K562 (cell line): ENCODE results near the gene RASGEF1C. TPM values are rescaled to one million over a fixed set of nuclear protein-coding genes. Genes with fewer than 3 reads are reported as not detected.

Source experiments
- BMI1 ChIP-seq: fragments of 150-350 bp; IDR thresholded peaks from 2 replicates; pipeline ENCODE4 v1.6.1; 2014; ENCODE audit warnings: low read length
- CBX8 ChIP-seq: fragments of 200-600 bp; sonication (generic); IDR thresholded peaks from 2 replicates; pipeline ENCODE4 v1.6.1; 2012; ENCODE audit warnings: borderline replicate concordance, mixed run types, low read depth, mild to moderate bottlenecking, moderate library complexity, mixed read lengths, low read length, control low read depth, inconsistent platforms; ENCODE audit not compliant: poor library complexity, severe bottlenecking; ENCODE audit errors: extremely low read depth
- CHD1 ChIP-seq: fragments of 200-600 bp; sonication (generic); IDR thresholded peaks from one replicate; pipeline ENCODE4 v1.6.1; 2012; ENCODE audit warnings: mild to moderate bottlenecking, moderate library complexity, low read length, inconsistent platforms
- CHD2 ChIP-seq: IDR thresholded peaks from 2 replicates; pipeline ENCODE4 v1.6.1; 2011; ENCODE audit warnings: low read depth, low read length
- CREB3 ChIP-seq: fragments of 450-650 bp; conservative IDR thresholded peaks from 2 replicates; pipeline ENCODE4 v1.6.1; 2016; ENCODE audit warnings: missing genetic modification characterization, low read depth, mild to moderate bottlenecking, missing compliant biosample characterization, moderate library complexity
- CREM ChIP-seq: IDR thresholded peaks from 2 replicates; pipeline ENCODE4 v1.6.1; 2014; ENCODE audit warnings: antibody characterized with exemption, low read depth
- DNMT1 ChIP-seq: fragments of 450-650 bp; IDR thresholded peaks from 2 replicates; pipeline ENCODE4 v1.6.1; 2016; ENCODE audit warnings: antibody characterized with exemption, mild to moderate bottlenecking
- HDAC8 ChIP-seq: fragments of 450-650 bp; IDR thresholded peaks from 2 replicates; pipeline ENCODE4 v1.6.1; 2016; ENCODE audit warnings: mild to moderate bottlenecking, missing genetic modification characterization, moderate library complexity, missing compliant biosample characterization
- MNT ChIP-seq, 2 experiments: fragments of 450-650 bp; conservative IDR thresholded peaks; 2 replicates each; pipeline ENCODE4 v1.6.1; 2017; ENCODE audit warnings: mild to moderate bottlenecking in 2 of 2, moderate library complexity in 2 of 2
- NFE2 ChIP-seq: IDR thresholded peaks from 2 replicates; pipeline ENCODE4 v1.6.1; 2014; ENCODE audit warnings: antibody characterized with exemption, low read depth
- NR2C2 ChIP-seq, 2 experiments: fragments of 200-800 bp in 1 of 2; sonication (Bioruptor generic) in 1 of 2; sonication (generic) in 1 of 2; formaldehyde crosslinking in 1 of 2; IDR thresholded peaks; 2 replicates each; pipeline versions ENCODE4 v1.6.1 to v1.8.0; 2016 to 2022; ENCODE audit warnings: mild to moderate bottlenecking in 1 of 2, missing compliant biosample characterization in 1 of 2, missing genetic modification characterization in 1 of 2, missing genetic modification reagents in 1 of 2
- PHB ChIP-seq: fragments of 250-450 bp; sonication (Bioruptor Pico); IDR thresholded peaks from 2 replicates; pipeline ENCODE4 v1.5.0; 2021
- PHB2 ChIP-seq: fragments of 450-650 bp; IDR thresholded peaks from 2 replicates; pipeline ENCODE4 v1.6.1; 2017; ENCODE audit warnings: low read depth
- POLR2B ChIP-seq: fragments of 450-650 bp; IDR thresholded peaks from 2 replicates; pipeline ENCODE4 v1.6.1; 2018; ENCODE audit warnings: low read depth; ENCODE audit not compliant: partially characterized antibody
- POLR3G ChIP-seq: IDR thresholded peaks from 2 replicates; pipeline ENCODE4 v1.6.1; 2011; ENCODE audit not compliant: insufficient read length, insufficient replicate concordance; ENCODE audit errors: extremely low read depth
- RCOR1 ChIP-seq, 2 experiments: IDR thresholded peaks; 2 replicates each; pipeline ENCODE4 v1.6.1; 2012; ENCODE audit warnings: low read depth in 2 of 2, low read length in 2 of 2, borderline replicate concordance in 1 of 2, improper control_type of control experiment in 1 of 2
- TARDBP ChIP-seq: fragments of 450-650 bp; IDR thresholded peaks from 2 replicates; pipeline ENCODE4 v1.6.1; 2016
- TGIF2 ChIP-seq: sonication (generic); formaldehyde crosslinking; IDR thresholded peaks from 2 replicates; pipeline ENCODE4 v1.8.1; 2022; ENCODE audit warnings: mild to moderate bottlenecking, missing genetic modification reagents, moderate library complexity
- TSC22D4 ChIP-seq: fragments of 450-650 bp; IDR thresholded peaks from 2 replicates; pipeline ENCODE4 v1.6.1; 2016; ENCODE audit warnings: missing genetic modification characterization, missing biosample characterization, control low read depth
- ZBTB1 ChIP-seq: sonication (generic); formaldehyde crosslinking; IDR thresholded peaks from 2 replicates; pipeline ENCODE4 v1.8.1; 2023; ENCODE audit warnings: missing genetic modification reagents, low read depth, mild to moderate bottlenecking, borderline replicate concordance
- ZBTB9 ChIP-seq: fragments of 450-650 bp; formaldehyde crosslinking; IDR thresholded peaks from 2 replicates; pipeline ENCODE4 v1.4.0; 2020; ENCODE audit warnings: mild to moderate bottlenecking, moderate library complexity
- ZNF3 ChIP-seq: fragments of 250-450 bp; sonication (Bioruptor Pico); IDR thresholded peaks from 2 replicates; pipeline ENCODE4 v1.5.0; 2021; ENCODE audit warnings: mild to moderate bottlenecking, moderate library complexity
- ZNF551 ChIP-seq: fragments of 250-450 bp; sonication (Bioruptor Pico); IDR thresholded peaks from 2 replicates; pipeline ENCODE4 v1.5.0; 2021; ENCODE audit warnings: mild to moderate bottlenecking, moderate library complexity
- ZNF699 ChIP-seq: fragments of 250-450 bp; sonication (Bioruptor Pico); IDR thresholded peaks from 2 replicates; pipeline ENCODE4 v1.8.0; 2021; ENCODE audit warnings: mild to moderate bottlenecking, moderate library complexity; ENCODE audit not compliant: insufficient replicate concordance
- polyA plus RNA-seq, 8 experiments: library from polyadenylated mRNA; depleted of rRNA in 4 of 8; stranded (reverse) in 5 of 8; unstranded in 3 of 8; fragments of >200 nt; fragmentation: Nextera tagmentation in 2 of 8; fragmentation: Illumina TruSeq in 1 of 8; extraction: Ambion mirVana in 2 of 8; extraction: Trizol in 1 of 8; gene quantifications; 2 replicates each; pipeline versions ENCODE4 v1.2.1 to v1.2.3, GENCODE V29; 2011 to 2014; ENCODE audit warnings: inconsistent platforms in 1 of 8, missing spikeins in 1 of 8
- total RNA-seq, 7 experiments: library from RNA; depleted of rRNA in 6 of 7; stranded (reverse); fragments of >200 nt in 6 of 7; fragmentation: Illumina TruSeq in 2 of 7; extraction: Trizol in 2 of 7; gene quantifications; 2 replicates each; pipeline versions ENCODE4 v1.2.1 to v1.2.3, GENCODE V29; 2011 to 2021; ENCODE audit warnings: low replicate concordance in 1 of 7

Gene RASGEF1C
- total and polyA plus RNA-seq, 9 of the 15 experiments (the other 6 are each of a cell fraction or from before 2014, with no cell fraction given) = 0.04 to 1.1 (median 0.21) TPM; not detected in 4

- TF ChIP-seq TSC22D4 (tag) (no peak), ZNF3 (CRISPR knock-in tag) (no peak), NR2C2 (CRISPR knock-in tag; IDR thresholded peaks at IDR 0.05) (no peak), NR2C2 (tag; IDR thresholded peaks at IDR 0.05) (no peak), ZNF551 (no peak), CREM (peak; percentile 43; the same call in 1 of the 2 replicates), ZNF699 (CRISPR knock-in tag) (no peak), POLR2B (no peak), POLR3G (no peak), DNMT1 (no peak), CHD1 (no peak), RCOR1 (IDR thresholded peaks at IDR 0.05; ENCODE audit: borderline replicate concordance in 1 of 2, low read depth in 2 of 2, low read length in 2 of 2) (peak; percentile 24 to 66; a peak in 3 of 4 replicates), TARDBP (peak; percentile 39; the same call in 1 of the 2 replicates), CREB3 (no peak), BMI1 (no peak), ZBTB9 (CRISPR knock-in tag) (no peak), NFE2 (no peak), PHB (CRISPR knock-in tag) (no peak), CBX8 (no peak), TGIF2 (CRISPR knock-in tag) (no peak), HDAC8 (tag) (no peak), PHB2 (no peak), ZBTB1 (CRISPR knock-in tag) (no peak), CHD2 (peak; percentile 54; the same call in 1 of the 2 replicates), MNT (conservative IDR thresholded peaks at IDR 0.05) (0 out of 4 replicates have a peak, but pooled peaks of 1 of the 2 experiments have one; percentile 18)
These were observed 118.8 kb downstream of the RASGEF1C start (continued) for GRCh38 chr5:180090098-180090768.
